CD14-positive monocyte (primary cell): ENCODE data around the gene LPIN2. TPM values are rescaled to one million over a fixed set of nuclear protein-coding genes. Genes with fewer than 3 reads are reported as not detected.
A peak's percentile ranks its signal among the peaks of the same experiment; 100 is the strongest.

ENCODE experiments used
- DNase-seq, 3 donors: peaks; one replicate each; pipeline ENCODE4 v3.0.0-alpha.2; 2011 to 2022
- H2AFZ ChIP-seq: 2 replicates; pipeline ENCODE4 v1.6.0; 2012; ENCODE audit warnings: mild to moderate bottlenecking, low read depth, low read length, inconsistent platforms; ENCODE audit not compliant: insufficient read depth, poor library complexity, severe bottlenecking
- H3K27ac ChIP-seq, 2 donors: 1 replicate in 1 of 2; 2 replicates in 1 of 2; pipeline ENCODE4 v1.5.1; 2012 to 2013; ENCODE audit warnings: low read length in 2 of 2, control low read depth in 1 of 2, inconsistent platforms in 1 of 2, low read depth in 1 of 2, mild to moderate bottlenecking in 1 of 2
- H3K27me3 ChIP-seq, 2 donors: one replicate each; pipeline versions ENCODE4 v1.6.0 to v1.6.1; 2011 to 2013; ENCODE audit warnings: low read length in 2 of 2; ENCODE audit not compliant: control insufficient read depth in 2 of 2, insufficient read depth in 2 of 2
- H3K36me3 ChIP-seq, 2 donors: replicated peaks in 1 of 2; 1 replicate in 1 of 2; 2 replicates in 1 of 2; pipeline versions ENCODE4 v1.5.1 to v1.6.1; 2012 to 2013; ENCODE audit warnings: low read length in 2 of 2, control low read depth in 1 of 2, inconsistent platforms in 1 of 2, mild to moderate bottlenecking in 1 of 2; ENCODE audit not compliant: insufficient read depth in 2 of 2, control insufficient read depth in 1 of 2
- H3K4me1 ChIP-seq, 2 donors: 1 replicate in 1 of 2; 2 replicates in 1 of 2; pipeline versions ENCODE4 v1.5.1 to v1.6.1; 2012 to 2013; ENCODE audit warnings: low read length in 2 of 2, control low read depth in 1 of 2, inconsistent platforms in 1 of 2, mild to moderate bottlenecking in 1 of 2, moderate library complexity in 1 of 2; ENCODE audit not compliant: insufficient read depth in 2 of 2, control insufficient read depth in 1 of 2
- H3K4me2 ChIP-seq: replicated peaks from 2 replicates; pipeline ENCODE3; 2012; ENCODE audit warnings: low read length, moderate library complexity, mild to moderate bottlenecking; ENCODE audit not compliant: poor library complexity, severe bottlenecking; ENCODE audit errors: extremely low read depth
- H3K4me3 ChIP-seq, 3 experiments: fragments of 200-600 bp in 1 of 3; sonication (generic) in 1 of 3; replicated peaks in 1 of 3; 1 replicate in 2 of 3; 2 replicates in 1 of 3; pipeline ENCODE4 v1.5.1; 2011 to 2013; ENCODE audit warnings: low read length in 3 of 3, mild to moderate bottlenecking in 3 of 3, control low read depth in 2 of 3, low read depth in 2 of 3, inconsistent platforms in 1 of 3, moderate library complexity in 1 of 3
- H3K79me2 ChIP-seq: 2 replicates; pipeline ENCODE4 v1.6.0; 2012; ENCODE audit warnings: mild to moderate bottlenecking, control low read depth, inconsistent platforms, low read length, moderate library complexity; ENCODE audit not compliant: insufficient read depth
- H3K9ac ChIP-seq: 2 replicates; pipeline ENCODE4 v1.6.0; 2017; ENCODE audit warnings: low read length, mild to moderate bottlenecking; ENCODE audit not compliant: insufficient read depth, poor library complexity, severe bottlenecking
- H3K9me3 ChIP-seq, 2 donors: replicated peaks in 1 of 2; 1 replicate in 1 of 2; 2 replicates in 1 of 2; pipeline versions ENCODE4 v1.5.1 to v1.6.1; 2012 to 2013; ENCODE audit warnings: low read length in 2 of 2, control low read depth in 1 of 2; ENCODE audit not compliant: control insufficient read depth in 1 of 2, insufficient read depth in 1 of 2
- H4K20me1 ChIP-seq: 2 replicates; pipeline ENCODE4 v1.6.0; 2012; ENCODE audit warnings: mild to moderate bottlenecking, low read length, control low read depth, moderate library complexity; ENCODE audit not compliant: insufficient read depth
- H3K27ac Mint-ChIP-seq, 7 donors: one replicate each; pipeline ENCODE4 v1.8.0; 2020; ENCODE audit warnings: mild to moderate bottlenecking in 7 of 7, mixed read lengths in 7 of 7, moderate library complexity in 6 of 7, inconsistent platforms in 2 of 7
- H3K27me3 Mint-ChIP-seq, 3 donors: one replicate each; pipeline ENCODE4 v1.8.0; 2021 to 2022; ENCODE audit warnings: low read depth in 3 of 3, mild to moderate bottlenecking in 3 of 3, mixed read lengths in 3 of 3, moderate library complexity in 3 of 3, inconsistent platforms in 1 of 3
- H3K36me3 Mint-ChIP-seq, 2 donors: one replicate each; pipeline ENCODE4 v1.8.0; 2020; ENCODE audit warnings: mixed read lengths in 2 of 2, inconsistent platforms in 1 of 2, mild to moderate bottlenecking in 1 of 2
- H3K4me1 Mint-ChIP-seq: one replicate; pipeline ENCODE4 v1.8.0; 2020; ENCODE audit warnings: mild to moderate bottlenecking, mixed read lengths
- H3K4me3 Mint-ChIP-seq, 2 donors: one replicate each; pipeline ENCODE4 v1.8.0; 2020; ENCODE audit warnings: mild to moderate bottlenecking in 2 of 2, mixed read lengths in 2 of 2, moderate library complexity in 1 of 2
- H3K9me3 Mint-ChIP-seq, 7 donors: one replicate each; pipeline ENCODE4 v1.8.0; 2020 to 2022; ENCODE audit warnings: mixed read lengths in 7 of 7, mild to moderate bottlenecking in 6 of 7, moderate library complexity in 6 of 7, inconsistent platforms in 2 of 7
- CTCF ChIP-seq: fragments of 200-600 bp; IDR thresholded peaks from one replicate; pipeline ENCODE4 v1.8.0; 2022; ENCODE audit warnings: antibody characterized with exemption, mild to moderate bottlenecking
- WGBS: methylation state at CpG from one replicate; pipeline ENCODE4 v1.1.5; 2013; ENCODE audit warnings: missing lambda C conversion rate; ENCODE audit not compliant: insufficient coverage; 5-methylcytosine and 5-hydroxymethylcytosine counted together
- intact Hi-C, 2 donors: fragments of 100-400 bp; cut with micrococcal nuclease; formaldehyde crosslinking; loops; one replicate each; pipeline versions ENCODE4 v1.15.0 to v1.15.1; 2023
- polyA plus RNA-seq, 3 donors: library from polyadenylated mRNA; depleted of rRNA in 1 of 3; unstranded in 2 of 3; stranded (reverse) in 1 of 3; fragments of 300-500 nt in 2 of 3; fragments of >200 nt in 1 of 3; fragmentation: Illumina TruSeq in 2 of 3; gene quantifications; 1 replicate in 2 of 3; 2 replicates in 1 of 3; pipeline ENCODE4 v1.2.3, GENCODE V29; 2012 to 2021

The LPIN2 gene
- polyA plus RNA-seq, 3 donors, result 9.3 to 16.3 (median 10.3) TPM

- H3K9me3 Mint-ChIP-seq, result no peaks in the 10 kb centered on the region
- H3K4me3 Mint-ChIP-seq, result no peak overlapping the region
- Histone ChIP-seq H2AFZ (no peak overlapping the region), H3K9ac (no peak overlapping the region), H3K4me3 (no peak overlapping the region), H3K36me3 (no peaks in the 10 kb centered on the region), H4K20me1 (no peaks in the 10 kb centered on the region), H3K27me3 (no peaks in the 10 kb centered on the region), H3K9me3 (no peaks in the 10 kb centered on the region), H3K4me2 (no peak overlapping the region), H3K27ac (no peak overlapping the region), H3K4me1 (peaks cover 51 to 60% of the 10 kb centered on the region in 2 donors), H3K79me2 (peaks cover 79% of the 10 kb centered on the region)
- H3K27me3 Mint-ChIP-seq, result peaks cover 0 to 6% (median 0%) of the 10 kb centered on the region in 3 donors
- H3K27ac Mint-ChIP-seq, result peak overlapping the region in 2 of 7 donors; percentile 60 to 72
- intact Hi-C loops, result no loop called here
- TF ChIP-seq CTCF, result no peak
- DNase-seq, result no peak
- peaks cover 2 to 14% of the 10 kb centered on the region in 2 donors for H3K36me3 Mint-ChIP-seq
- no CpG with 5 or more reads among the region's 3 CpGs for WGBS
- peaks cover 58% of the 10 kb centered on the region for H3K4me1 Mint-ChIP-seq
Measured at GRCh38 chr18:2974731-2975130, 38.2 kb downstream of the LPIN2 start.

- Mint-ChIP-seq H3K4me1 (peaks cover 67% of the 10 kb centered on the region), H3K4me3 (peak overlapping the region; percentile 77 to 80), H3K9me3 (no peaks in the 10 kb centered on the region), H3K27me3 (peaks cover 0 to 5% (median 0%) of the 10 kb centered on the region in 3 donors), H3K27ac (peak overlapping the region; percentile 94 to 98 (median 95)), H3K36me3 (peaks cover 2 to 11% of the 10 kb centered on the region in 2 donors)
- H3K4me2 ChIP-seq, result peak overlapping the region; percentile 69
- H2AFZ ChIP-seq, result peak overlapping the region; percentile 58
- TF ChIP-seq CTCF, result no peak
- H3K27me3 ChIP-seq, result no peaks in the 10 kb centered on the region
- H3K36me3 ChIP-seq, result no peaks in the 10 kb centered on the region
- H3K9ac ChIP-seq, result peak overlapping the region; percentile 62
- no peaks in the 10 kb centered on the region for H4K20me1 ChIP-seq
- H3K9me3 ChIP-seq, result no peaks in the 10 kb centered on the region
- H3K4me3 ChIP-seq, result peak overlapping the region; percentile 24 to 67 (median 63)
- WGBS, result 0% methylated on average over 6 of the region's 18 CpGs
- peaks cover 71% of the 10 kb centered on the region for H3K79me2 ChIP-seq
- intact Hi-C loops, result loop anchor here in 1 of 2 donors (1.0 kb wide), 1 partner anchor 8 kb away; no protein-coding TSS in a partner anchor
- peak; percentile 85 to 88 (median 87) for DNase-seq
- peaks cover 59 to 67% of the 10 kb centered on the region in 2 donors for H3K4me1 ChIP-seq
- H3K27ac ChIP-seq, result peak overlapping the region; percentile 96 to 97
Measured at GRCh38 chr18:2971741-2972552, 41.0 kb downstream of the LPIN2 start.
